Skeletal muscle cell (primary cell): ENCODE results near the gene MOB1A.
"Not testable (repeated sequence)": the region's sequence is repeated elsewhere in the genome, so short reads cannot be mapped to it uniquely, and the experiment has no call there.

ENCODE experiments used
- DNase-seq: peaks from one replicate; pipeline ENCODE4 v3.0.0-alpha.2; 2010; ENCODE audit warnings: low read depth
- H3K4me3 ChIP-seq: 2 replicates; pipeline ENCODE4 v1.5.1; 2011; ENCODE audit warnings: low read depth, mild to moderate bottlenecking, control low read depth, low read length, moderate library complexity

MOB1A gene

GRCh38 chr2:74178211-74179062 is at the start of gene MOB1A:
Gene MOB1A, minus strand, starts transcription at chr2:74178879. Its CDS starts 205 bp downstream, at chr2:74178674.
- peak; percentile 95 for DNase-seq
- H3K4me3 ChIP-seq = peak within 1 kb of the TSS; percentile 95

DNA sequence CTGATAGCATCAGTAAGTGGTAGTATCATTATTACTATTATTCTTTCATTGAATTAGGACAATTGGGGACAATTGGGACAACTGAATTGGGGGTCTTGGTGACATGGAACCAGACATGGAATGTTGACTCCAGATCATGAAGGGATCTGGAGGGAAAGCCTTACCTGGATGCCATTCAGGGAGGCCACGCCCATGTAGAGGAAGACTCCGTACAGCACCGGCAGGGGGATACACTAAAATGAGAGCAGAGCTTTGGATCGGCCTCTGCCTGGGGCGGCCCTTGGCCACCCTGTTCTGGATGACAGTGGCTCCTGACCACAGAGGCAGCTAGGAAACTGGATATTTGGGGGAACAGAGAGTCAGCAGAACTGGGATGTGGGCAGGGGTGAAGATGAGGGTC is 49.0 kb upstream of the MOB1A start:
- DNase-seq = no peak
- no peak overlapping the region for H3K4me3 ChIP-seq

DNA sequence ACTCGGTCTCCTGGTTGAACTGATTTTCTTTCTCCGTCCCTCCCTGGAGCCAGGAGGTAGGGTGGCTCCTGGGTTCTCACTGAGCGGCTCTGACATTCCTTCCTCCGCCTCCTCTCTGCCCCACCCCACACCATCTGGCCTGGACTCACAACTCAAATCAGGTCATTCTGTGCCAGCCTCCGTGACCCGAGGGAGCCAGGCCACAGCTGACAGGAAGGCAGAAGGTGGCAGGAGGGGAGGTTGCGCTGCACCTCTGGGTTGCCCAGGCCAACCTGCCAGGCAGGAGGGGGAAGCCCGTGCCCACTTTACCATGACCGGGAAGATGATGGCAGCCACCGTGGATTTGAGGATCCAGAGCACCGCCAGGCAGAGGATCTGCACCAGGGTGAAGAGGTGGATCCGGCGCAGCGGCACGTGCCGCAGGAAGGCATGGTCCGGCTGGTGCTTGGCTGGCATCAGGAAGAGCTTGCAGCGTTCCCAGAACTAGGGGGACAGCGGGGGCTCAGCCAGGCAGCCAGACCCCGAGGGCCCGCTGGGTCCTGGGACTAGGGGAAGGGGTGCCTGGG is 48.1 kb upstream of the MOB1A start:
- DNase-seq = no peak
- H3K4me3 ChIP-seq = no peak overlapping the region

DNA sequence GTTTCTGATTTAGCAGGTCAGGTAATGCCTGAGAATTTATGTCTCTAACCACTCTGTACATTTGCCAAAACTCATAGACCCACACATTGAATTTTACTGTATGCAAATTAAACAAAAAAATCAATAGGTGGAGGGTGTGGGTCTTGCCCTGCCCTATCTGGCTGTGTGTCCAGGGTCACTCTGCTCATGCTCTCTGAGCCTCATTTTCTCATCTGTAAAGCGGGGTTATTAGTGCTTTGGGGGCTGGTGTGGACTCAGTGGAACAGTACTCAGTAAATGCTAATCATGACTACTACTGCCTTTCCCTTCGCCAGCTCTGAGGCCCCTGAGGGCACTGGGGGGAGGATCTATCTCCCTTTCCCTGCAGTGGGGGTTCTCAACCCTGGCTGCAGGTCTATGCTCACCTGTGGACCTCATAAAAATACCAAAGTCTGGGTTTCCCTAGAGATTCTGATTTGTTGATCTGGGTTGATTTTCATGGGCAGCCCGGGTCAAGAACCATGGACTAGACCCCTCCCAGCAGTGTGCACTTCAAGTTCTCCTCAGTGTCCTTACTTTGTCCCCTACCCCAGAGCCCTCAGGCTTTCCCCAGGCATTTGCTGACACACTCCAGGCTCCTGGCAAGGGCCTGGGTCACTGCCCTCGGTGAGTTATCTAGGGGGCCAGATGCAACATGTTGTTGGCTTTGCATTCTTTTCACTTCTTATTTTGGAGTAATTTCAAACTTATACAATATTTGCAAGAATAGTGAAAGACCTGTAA is 47.2 kb upstream of the MOB1A start:
- DNase-seq = no peak
- no peak overlapping the region for H3K4me3 ChIP-seq

DNA sequence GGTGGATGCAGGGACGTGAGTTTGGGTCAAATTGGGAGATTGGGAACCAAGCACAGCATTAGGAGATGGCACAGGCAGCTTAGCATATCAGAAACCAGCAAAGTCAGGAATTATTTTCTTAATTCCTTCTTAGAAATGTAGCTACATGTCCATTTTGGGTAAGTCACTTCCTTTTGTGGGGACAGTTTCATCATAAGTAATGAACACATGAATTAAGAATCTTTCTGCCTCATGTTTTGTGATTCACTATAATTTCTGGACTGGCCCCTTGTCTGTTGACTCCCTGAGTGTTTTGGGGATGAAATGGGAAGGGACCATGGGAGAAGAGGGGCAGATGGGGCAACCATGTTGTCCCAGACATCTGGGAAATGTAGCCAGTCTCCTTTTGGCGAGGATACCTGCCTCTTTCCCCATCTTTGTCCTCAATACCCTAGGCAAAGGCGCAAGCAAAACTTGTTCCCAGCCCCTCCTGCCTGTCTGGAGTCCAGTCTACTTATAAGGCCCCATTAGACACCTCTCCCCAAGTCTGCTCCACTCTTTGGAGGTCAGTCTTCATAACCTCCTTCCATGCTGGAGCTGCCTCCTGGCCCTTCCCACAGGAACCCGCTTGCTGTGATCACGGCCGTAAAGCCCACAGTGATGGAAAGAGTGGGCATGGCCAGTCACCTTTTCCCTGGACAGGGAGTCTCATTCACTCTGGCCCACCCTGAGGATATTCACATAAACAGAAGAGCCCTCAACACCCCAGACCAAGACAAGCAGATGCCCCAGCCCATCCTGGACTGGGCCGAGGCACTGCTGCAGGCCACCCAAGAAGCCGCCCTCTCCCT is 45.5 kb upstream of the MOB1A start:
- DNase-seq = no peak
- no peak overlapping the region for H3K4me3 ChIP-seq

- no peak overlapping the region for H3K4me3 ChIP-seq
- DNase-seq = no peak
These were observed 43.6 kb upstream of the MOB1A start for GRCh38 chr2:74222300-74222650.

- no peak for DNase-seq
- no peak overlapping the region for H3K4me3 ChIP-seq
These were observed 43.1 kb upstream of the MOB1A start for GRCh38 chr2:74221604-74222299.

- no peak overlapping the region for H3K4me3 ChIP-seq
- DNase-seq = no peak
These were observed 42.4 kb upstream of the MOB1A start for GRCh38 chr2:74221091-74221490.

DNA sequence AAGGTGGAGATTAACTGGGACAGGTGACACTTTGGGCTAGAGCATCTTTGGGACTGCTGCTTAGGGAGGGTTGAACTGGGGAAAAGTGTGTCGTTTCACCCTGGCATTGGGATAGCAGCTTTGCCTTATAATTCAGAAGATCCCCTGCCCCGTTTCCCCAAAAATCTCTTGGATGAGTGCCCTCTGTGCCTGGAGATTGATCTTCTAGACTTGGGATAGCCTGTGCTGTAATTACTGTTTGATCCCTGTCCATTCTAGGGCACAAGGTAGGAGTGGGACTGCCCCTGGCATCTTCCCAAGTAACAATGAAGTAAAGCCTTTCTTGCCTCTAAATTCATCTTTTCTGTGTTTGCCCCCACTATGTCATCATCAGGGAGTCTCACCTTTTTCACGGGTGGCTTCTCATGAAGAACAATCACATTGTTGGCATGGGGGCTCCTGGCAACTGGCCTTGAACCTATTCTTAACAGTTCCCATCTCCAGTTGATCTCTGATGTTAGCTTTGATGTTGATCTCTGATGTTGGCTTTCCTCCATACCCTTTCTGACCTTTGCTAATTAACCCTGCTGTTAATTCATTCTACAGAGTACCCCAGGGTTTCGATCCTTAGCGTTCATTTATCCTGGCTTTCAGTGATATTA is 41.3 kb upstream of the MOB1A start:
- H3K4me3 ChIP-seq = no peak overlapping the region
- no peak for DNase-seq

GRCh38 chr2:74216642-74217041 is 38.0 kb upstream of the MOB1A start:
- no peak for DNase-seq

DNA sequence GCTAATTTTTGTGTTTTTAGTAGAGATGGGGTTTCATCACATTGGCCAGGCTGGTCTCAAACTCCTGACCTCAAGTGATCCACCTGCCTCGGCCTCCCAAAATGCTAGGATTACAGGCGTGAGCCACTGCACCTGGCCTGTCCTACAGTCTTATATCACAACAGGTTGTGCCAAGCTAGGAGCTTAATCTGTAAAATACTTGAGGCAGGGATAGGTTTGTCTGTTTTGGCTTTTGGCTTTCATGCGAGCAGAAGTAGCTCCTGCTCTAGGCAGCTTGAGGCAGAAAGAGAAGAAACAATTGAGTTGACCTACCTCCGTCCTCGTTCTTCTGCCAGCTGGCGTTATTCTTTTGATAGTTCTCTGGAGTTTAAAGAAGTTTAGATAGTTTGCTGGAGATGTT is 37.1 kb upstream of the MOB1A start:
- not testable (repeated sequence) for DNase-seq, H3K4me3 ChIP-seq

More at GRCh38 chr2:74216642-74217041, 38.0 kb upstream of the MOB1A start:
- H3K4me3 ChIP-seq = no peak overlapping the region

GRCh38 chr2:74212702-74213410 is 34.2 kb upstream of the MOB1A start:
- no peak overlapping the region for H3K4me3 ChIP-seq
- DNase-seq = no peak

- no peak overlapping the region for H3K4me3 ChIP-seq
- DNase-seq = peak; percentile 59
These were observed 27.6 kb upstream of the MOB1A start for GRCh38 chr2:74206180-74206688.

GRCh38 chr2:74205596-74205995 is 26.9 kb upstream of the MOB1A start:
- no peak for DNase-seq
- no peak overlapping the region for H3K4me3 ChIP-seq

GRCh38 chr2:74205113-74205512 is 26.4 kb upstream of the MOB1A start:
- H3K4me3 ChIP-seq = no peak overlapping the region
- no peak for DNase-seq

- no peak overlapping the region for H3K4me3 ChIP-seq
- no peak for DNase-seq
These were observed 25.8 kb upstream of the MOB1A start for GRCh38 chr2:74204436-74204835.

- no peak for DNase-seq
- H3K4me3 ChIP-seq = no peak overlapping the region
These were observed 22.9 kb upstream of the MOB1A start for GRCh38 chr2:74201596-74201995.

- H3K4me3 ChIP-seq = no peak overlapping the region
- DNase-seq = no peak
These were observed 22.5 kb upstream of the MOB1A start for GRCh38 chr2:74201196-74201595.
